ENCODE results near the gene ESRRG. TPM values are rescaled to one million over a fixed set of nuclear protein-coding genes. Genes with fewer than 3 reads are reported as not detected.

Gene ESRRG
- polyA plus RNA-seq (ENCODE audit: insufficient read length): 17.9 TPM

GRCh38 chr1:216723274-216723780 lies at the start of gene ESRRG:
TSS of gene ESRRG (minus strand) at chr1:216723429. CDS start at chr1:216723299, 130 bp downstream.
- no peak for DNase-seq (ENCODE audit: low read depth)

DNA sequence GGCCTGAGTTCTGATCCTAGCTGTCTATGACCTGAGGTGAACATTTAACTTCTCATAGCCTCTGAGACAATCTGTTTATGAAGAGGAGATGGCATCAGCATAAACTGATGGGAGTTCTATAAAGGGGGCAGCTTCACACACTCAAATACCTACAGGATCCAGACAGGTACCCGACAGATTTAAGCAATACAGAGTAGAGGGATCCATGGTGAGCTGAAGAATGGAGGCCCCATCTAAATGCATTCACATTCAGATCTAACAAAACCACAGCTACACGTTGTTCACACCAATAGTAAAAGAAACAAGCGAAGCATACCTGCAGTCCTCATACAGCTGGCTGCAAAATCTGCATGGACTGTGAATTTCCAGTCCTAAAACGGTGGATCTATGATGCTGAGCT lies 48.7 kb upstream of the ESRRG start:
- DNase-seq (ENCODE audit: low read depth): no peak

GRCh38 chr1:216766633-216767327 lies 43.6 kb upstream of the ESRRG start:
- no peak for DNase-seq (ENCODE audit: low read depth)

DNA sequence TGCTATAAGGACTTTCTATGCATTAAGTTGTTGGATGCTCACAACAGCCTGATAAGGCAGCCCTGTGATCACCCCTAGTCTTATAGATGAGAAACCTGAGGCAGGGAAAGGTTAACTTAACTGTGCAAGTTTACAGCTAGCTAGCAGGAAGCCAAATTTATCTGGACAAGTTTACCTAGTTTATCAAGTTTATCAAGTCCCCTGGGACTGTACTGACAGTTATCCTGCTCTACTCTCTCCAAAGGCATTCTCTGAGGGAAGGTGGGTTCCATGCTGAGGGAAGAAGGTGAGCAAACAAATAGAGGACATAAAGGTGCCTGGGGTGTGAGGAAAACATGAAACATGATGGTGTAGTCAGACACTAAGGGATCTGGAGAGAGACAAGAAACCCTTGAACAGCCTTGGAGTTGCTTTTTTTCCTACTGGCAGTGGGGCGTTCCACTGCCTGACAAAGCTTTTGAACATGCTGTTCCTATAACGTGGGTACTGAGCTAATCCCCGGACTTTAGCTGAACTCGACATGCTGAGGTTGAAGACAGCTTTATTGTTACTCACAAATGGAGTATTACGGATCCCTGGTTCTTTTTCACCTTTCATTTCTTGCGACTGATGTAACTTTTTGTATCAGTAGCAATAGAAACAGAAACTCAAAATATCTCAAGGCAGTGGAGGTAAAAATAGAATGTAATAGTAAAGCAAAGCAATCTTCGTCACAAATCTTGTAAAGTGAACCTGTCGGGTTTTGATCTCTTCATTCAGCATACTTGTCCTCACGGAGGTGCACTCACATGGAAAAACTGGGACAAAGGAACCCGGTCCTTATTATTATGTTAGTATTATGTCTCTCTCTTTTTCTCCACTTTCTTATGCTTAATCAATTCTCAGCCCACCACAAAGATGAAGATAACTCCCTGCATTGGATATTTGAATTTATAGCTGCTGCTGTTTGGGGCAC lies 42.4 kb upstream of the ESRRG start:
- no peak for DNase-seq (ENCODE audit: low read depth)

DNA sequence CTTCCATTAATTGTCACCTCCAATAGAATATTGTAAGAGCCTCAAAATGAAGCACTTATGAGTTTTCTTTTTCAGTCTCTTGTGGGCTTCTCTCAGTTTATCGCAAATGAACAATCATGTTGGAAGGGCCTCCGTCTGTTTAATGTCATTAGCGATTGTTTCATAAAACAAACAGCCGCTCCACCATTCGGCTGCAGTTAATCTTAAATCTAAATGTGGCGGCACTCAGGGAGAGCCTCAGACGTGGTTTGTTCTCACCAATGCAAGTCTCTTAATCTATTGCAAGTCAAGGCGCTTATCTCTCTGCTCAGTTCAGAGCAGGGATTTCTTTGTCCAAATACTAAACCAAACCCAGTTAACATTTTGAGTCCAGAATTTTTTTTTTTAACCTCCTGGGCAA lies 34.9 kb upstream of the ESRRG start:
- DNase-seq (ENCODE audit: low read depth): no peak

DNA sequence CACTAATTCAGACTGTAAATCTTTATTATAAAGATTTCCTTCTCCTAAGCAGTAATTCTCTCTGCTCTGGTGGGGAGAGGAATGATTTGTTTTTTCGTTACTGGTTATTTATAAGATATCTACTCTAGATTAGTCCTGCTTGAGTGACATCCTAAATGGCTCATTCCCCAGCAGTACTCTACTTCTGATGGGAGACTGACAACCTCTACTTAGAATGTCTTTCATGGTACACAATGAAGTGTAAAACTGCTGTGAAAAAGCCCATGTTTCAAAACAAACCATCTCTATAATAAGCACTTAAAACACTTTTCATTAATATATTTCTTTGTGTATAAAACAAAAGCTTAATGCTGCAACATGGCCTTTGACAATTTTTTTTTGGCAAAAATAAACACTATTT lies 33.9 kb upstream of the ESRRG start:
- no peak for DNase-seq (ENCODE audit: low read depth)

DNA sequence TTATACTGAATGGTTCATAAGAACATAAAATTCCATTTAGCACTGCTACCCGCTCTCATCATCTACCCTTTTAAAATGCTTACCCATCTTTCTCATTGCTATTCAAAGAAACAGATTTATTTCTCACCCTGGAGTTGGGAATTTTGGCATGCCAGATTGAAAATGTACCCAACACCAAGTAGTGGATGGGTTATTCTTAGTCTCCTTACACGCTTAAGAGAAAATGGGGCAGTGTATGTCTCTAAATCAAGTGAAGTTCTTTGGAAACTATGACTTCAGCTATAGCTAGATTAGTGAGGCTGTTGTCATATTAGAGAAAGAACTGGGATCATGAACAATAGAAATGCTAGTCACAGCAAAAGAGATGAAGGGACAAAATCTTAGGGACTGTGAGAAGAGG lies 27.7 kb upstream of the ESRRG start:
- no peak for DNase-seq (ENCODE audit: low read depth)

- DNase-seq (ENCODE audit: low read depth): peak; percentile 40
Observed at GRCh38 chr1:216750031-216750627, 26.9 kb upstream of the ESRRG start.

DNA sequence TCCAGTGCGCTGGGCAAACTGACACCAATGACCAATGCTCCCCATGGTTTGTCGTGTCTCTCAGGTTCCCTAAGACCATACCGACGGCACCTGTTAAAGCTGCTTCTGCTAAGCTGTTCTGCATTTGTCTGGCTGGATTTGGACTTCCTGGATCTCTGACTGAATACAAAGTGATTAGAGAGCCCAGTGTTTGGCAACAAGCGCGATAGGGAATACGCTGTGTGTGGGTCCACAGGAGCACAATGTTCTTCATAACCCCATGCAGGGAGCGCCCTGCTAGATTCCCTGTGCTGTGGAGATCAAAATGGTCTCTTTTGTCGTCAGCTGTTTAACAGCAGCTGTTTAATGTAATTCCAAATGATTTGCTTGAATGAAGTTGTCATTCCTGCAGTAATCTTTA lies 26.0 kb upstream of the ESRRG start:
- DNase-seq (ENCODE audit: low read depth): no peak

DNA sequence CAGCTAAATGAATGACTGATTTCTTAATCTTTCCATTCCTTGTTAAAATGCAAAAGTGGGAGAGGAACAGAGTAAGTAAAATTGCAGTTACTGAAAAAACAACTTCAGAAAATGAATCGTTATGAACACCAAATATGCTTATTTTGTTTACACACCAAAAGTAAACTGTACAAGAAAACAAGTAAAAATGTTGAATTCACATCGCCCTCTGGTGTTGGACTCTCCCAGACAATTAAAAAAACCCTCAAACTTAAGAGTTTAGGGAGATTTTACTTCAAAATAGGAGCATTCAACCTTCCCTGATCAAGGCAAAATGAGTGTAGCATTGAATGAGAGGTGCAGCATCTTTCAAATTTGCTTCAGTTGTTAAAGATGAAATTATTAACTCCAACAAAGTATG lies 19.4 kb upstream of the ESRRG start:
- no peak for DNase-seq (ENCODE audit: low read depth)

DNA sequence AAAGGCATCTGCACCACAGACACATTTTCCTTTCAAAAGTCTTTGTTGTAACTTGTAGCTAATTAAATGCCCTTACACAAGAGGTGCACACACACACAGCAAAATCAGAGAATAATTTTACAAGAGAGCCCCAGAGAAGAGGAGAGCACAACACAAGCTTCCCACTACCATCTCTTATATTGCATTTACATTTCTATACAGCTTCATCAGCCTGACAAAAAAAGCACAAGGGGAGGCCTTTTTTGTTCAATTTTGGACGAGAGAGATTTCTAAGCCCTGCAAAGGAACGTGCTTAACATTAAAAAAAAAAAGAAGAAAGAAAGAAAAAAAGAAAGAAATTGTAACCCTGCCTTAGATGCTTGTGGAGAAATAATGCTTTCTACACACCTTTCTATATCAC lies 17.1 kb upstream of the ESRRG start:
- DNase-seq (ENCODE audit: low read depth): no peak

DNA sequence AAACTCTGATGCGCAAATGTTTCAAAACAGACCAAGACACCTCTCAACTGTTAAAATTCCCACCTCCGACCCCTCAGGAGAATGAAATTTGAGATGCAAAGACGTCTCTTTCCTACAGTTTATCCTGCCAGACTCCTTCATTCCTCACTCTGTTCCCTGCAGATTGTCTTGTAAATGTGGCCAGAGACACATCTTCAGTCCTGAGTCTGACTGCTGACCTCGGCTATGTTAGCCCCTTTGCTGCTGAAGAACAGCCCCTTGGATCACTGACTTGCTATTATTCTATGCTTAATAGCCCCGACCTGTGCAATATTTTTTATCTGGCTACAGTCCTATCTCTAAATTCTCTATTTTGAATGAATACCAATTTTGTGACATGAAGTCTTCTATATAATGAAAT lies 16.6 kb upstream of the ESRRG start:
- DNase-seq (ENCODE audit: low read depth): no peak

DNA sequence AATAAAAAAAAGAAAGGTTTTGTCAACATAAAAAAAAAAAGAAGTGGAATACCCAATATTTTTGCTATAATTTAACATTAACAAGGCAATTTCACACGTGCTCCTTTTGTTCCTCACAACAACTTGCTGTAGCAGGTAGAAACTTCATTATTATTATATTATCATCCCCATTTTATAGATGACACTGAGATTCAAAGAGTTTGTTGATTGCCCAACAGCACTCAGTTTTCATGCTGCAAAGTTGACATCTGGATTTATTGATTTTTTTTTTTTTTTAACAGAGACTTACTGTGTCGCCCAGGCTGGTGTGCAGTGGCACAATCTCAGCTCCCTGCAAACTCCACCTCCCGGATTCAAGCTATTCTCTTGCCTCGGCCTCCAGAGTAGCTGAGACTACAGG lies 8.9 kb upstream of the ESRRG start:
- no peak for DNase-seq (ENCODE audit: low read depth)

DNA sequence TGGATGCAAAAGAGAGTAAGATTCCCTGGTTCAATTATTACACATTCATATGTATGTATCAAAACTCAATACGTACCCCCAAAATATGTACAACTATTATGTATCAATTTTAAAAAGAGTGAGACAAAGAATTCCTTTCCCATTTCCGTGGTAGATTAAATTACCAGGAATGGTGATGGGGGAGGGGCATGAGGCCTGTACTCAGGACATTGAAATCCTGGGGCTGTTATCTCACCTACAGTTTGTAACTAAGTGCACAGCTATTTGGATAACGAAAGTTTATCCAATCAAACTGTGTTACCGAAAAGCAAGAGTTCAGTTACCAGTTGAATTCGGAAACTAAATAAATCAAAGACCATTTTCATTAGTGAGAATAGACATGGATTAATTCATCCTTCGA lies 8.3 kb upstream of the ESRRG start:
- no peak for DNase-seq (ENCODE audit: low read depth)

DNA sequence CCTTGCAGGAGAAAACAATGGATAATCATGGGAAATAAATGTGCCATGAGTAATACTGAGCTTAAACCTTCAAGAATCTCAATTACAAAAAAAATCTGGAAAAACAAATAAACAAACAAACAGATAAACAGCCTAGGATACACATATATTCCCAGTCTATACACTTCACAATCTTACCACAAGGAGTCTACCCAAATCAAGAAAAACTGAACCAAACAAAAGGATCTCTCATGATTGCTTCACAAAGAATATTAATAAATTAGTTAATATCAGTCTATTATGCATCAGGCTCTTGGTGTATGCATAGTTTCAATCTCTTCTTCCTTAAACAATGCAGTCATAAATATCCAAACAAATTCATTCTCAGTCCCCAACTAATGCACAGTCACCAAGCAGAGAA lies 3.2 kb upstream of the ESRRG start:
- no peak for DNase-seq (ENCODE audit: low read depth)

GRCh38 chr1:216722821-216723220 lies 408 bp downstream of the ESRRG start:
- no peak for DNase-seq (ENCODE audit: low read depth)

GRCh38 chr1:216721863-216722262 lies 1.4 kb downstream of the ESRRG start:
- no peak for DNase-seq (ENCODE audit: low read depth)

- no peak for DNase-seq (ENCODE audit: low read depth)
Observed at GRCh38 chr1:216721062-216721461, 2.2 kb downstream of the ESRRG start.

DNA sequence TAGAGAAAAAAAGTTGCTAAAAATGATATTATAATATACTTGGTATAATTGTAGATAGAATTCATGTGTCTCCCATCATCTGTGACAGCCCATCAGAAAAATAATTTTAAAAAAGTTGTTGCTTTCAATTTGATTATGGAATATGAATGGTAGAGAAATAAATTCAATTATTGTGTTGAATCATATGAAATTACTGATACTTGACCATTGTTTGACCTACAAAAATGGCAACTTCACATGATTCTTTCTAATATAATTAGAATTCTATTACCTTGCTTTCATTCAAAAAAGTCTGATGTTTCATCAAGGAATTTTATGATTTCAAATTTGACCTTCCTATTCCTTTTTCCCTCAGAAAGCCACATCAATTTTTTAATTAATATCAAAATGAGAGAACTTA lies 11.5 kb downstream of the ESRRG start:
- no peak for DNase-seq (ENCODE audit: low read depth)

DNA sequence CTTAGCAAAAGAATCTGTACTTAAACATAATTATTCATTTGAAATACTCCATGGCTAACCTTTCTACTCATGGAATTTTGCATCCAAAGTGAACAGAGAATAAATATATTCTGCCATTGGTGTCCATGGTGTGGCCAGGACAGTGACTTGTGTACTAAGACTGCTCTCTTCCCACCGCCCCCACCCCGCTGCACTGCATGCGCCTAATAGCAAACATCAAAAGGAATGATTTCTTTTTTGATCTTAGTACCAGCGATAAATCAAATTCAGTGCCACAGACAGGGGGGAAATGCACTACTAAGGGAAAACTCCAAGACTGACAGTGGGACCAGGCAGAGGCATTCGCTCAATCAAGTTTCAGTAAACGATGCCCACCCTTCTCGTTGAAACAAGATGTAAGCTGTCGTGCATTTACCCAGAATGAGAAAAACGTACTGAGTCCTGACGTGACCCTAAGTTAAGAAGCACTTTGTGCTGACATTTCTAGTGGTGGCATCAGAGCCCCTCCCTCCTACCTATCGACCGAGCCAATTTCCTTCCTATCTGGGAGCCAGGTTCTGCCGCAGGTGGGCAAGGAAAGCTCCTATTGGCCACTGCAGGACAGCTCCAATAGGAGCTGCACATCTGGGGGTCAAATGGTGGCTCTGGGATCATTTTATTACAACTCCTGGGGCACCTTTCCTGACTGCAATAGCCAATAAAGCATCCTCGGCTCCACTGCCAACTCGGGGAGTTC lies 12.5 kb downstream of the ESRRG start:
- DNase-seq (ENCODE audit: low read depth): no peak

DNA sequence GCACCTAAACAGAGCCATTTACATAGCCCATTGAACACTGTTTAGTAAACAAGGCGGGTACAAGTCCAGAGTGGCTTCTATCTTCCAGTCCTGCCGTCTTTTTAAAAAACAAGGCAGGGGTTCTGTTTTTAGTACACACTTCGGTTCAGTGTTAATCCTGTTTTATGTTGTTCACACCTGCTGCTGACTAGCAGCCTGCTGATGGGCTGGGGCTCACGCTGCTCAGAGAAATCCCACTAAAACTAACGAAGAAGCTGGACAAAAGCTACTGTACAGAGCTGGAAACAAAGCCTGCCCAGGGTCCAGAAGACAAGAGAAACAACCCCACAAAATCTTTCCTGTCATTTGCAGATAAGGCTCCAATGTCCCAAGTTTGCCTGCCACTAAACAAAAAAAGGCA lies 13.2 kb downstream of the ESRRG start:
- no peak for DNase-seq (ENCODE audit: low read depth)

GRCh38 chr1:216705676-216706075 lies 17.6 kb downstream of the ESRRG start:
- DNase-seq (ENCODE audit: low read depth): no peak
